Peyer's patch (tissue), 4 donors: Measurements from ENCODE around the gene ZFHX3.

Source experiments
- CTCF ChIP-seq, 6 experiments: fragments of 450-650 bp in 4 of 6; fragments of 200-600 bp in 2 of 6; sonication (generic) in 1 of 6; IDR thresholded peaks; one replicate each; pipeline ENCODE4 v1.5.1; 2017 to 2019; ENCODE audit warnings: antibody characterized with exemption in 6 of 6, mild to moderate bottlenecking in 3 of 6, moderate library complexity in 1 of 6
- POLR2A ChIP-seq, 2 donors: fragments of 450-650 bp; IDR thresholded peaks; one replicate each; pipeline ENCODE4 v1.5.1; 2017; ENCODE audit warnings: antibody characterized with exemption in 2 of 2, mild to moderate bottlenecking in 2 of 2, moderate library complexity in 2 of 2

GRCh38 chr16:73043828-73044467 lies 4.0 kb downstream of the ZFHX3 start:
- TF ChIP-seq CTCF (IDR thresholded peaks at IDR 0.05) (no peak), POLR2A (IDR thresholded peaks at IDR 0.05) (no peak)
